Panc1 (cell line): ENCODE results near the gene TMEM50A. TPM values are rescaled to one million over a fixed set of nuclear protein-coding genes. Genes with fewer than 3 reads are reported as not detected.
"Not testable (repeated sequence)": the region's sequence is repeated elsewhere in the genome, so short reads cannot be mapped to it uniquely, and the experiment has no call there.

Source experiments
- ATAC-seq: fragments of 200-7000 bp; cut with Tn5 transposase; 2 replicates; pipeline ENCODE4 v1.9.1; 2020; ENCODE audit warnings: mild to moderate bottlenecking, moderate library complexity
- Bru-seq: library from RNA; stranded (reverse); fragments of 400-500 nt; gene quantifications from one replicate; lab custom pipeline; 2021; lab: Mats Ljungman, UMichigan
- BruChase-seq, 2 experiments: library from RNA; stranded (reverse); fragments of 400-500 nt; gene quantifications; one replicate each; lab custom pipeline; 2021; lab: Mats Ljungman, UMichigan
- BruUV-seq: library from RNA; stranded (reverse); fragments of 400-500 nt; replicated peaks from 2 replicates; lab custom pipeline; 2021; lab: Mats Ljungman, UMichigan
- CTCF ChIA-PET: fragments of 300-600 bp; sonication (Branson Sonifier 250); formaldehyde crosslinking; loops from one replicate; lab custom pipeline; 2022; ENCODE audit warnings: antibody characterized with exemption; lab: Charles Lee
- POLR2A ChIA-PET: fragments of 300-600 bp; sonication (Branson Sonifier 250); formaldehyde crosslinking; loops from one replicate; lab custom pipeline; 2022; ENCODE audit warnings: antibody characterized with exemption; lab: Charles Lee
- DNase-seq: peaks from one replicate; pipeline ENCODE4 v3.0.0-alpha.2; 2010; ENCODE audit warnings: low read depth, low spot score
- H3K27ac ChIP-seq: 2 replicates; pipeline ENCODE4 v1.5.1; 2011; ENCODE audit warnings: mild to moderate bottlenecking, low read length, inconsistent platforms
- H3K27me3 ChIP-seq: fragments of 200-500 bp; sonication (Bioruptor generic); 2 replicates; pipeline ENCODE4 v1.6.0; 2014; ENCODE audit warnings: low read length, inconsistent platforms; ENCODE audit not compliant: control insufficient read depth, insufficient read depth
- H3K36me3 ChIP-seq: fragments of 200-500 bp; sonication (Bioruptor generic); 2 replicates; pipeline ENCODE4 v1.5.1; 2014; ENCODE audit warnings: inconsistent platforms, mild to moderate bottlenecking, low read length, moderate library complexity; ENCODE audit not compliant: control insufficient read depth, insufficient read depth
- H3K4me1 ChIP-seq: 2 replicates; pipeline ENCODE4 v1.5.1; 2011; ENCODE audit warnings: inconsistent platforms, mild to moderate bottlenecking, low read length, moderate library complexity; ENCODE audit not compliant: control insufficient read depth, insufficient read depth
- H3K4me3 ChIP-seq, 2 experiments: 2 replicates each; pipeline ENCODE4 v1.5.1; 2011 to 2012; ENCODE audit warnings: low read depth in 2 of 2, low read length in 2 of 2, mild to moderate bottlenecking in 2 of 2, inconsistent platforms in 1 of 2, moderate library complexity in 1 of 2
- H3K9me3 ChIP-seq: fragments of 200-500 bp; sonication (Bioruptor generic); 2 replicates; pipeline ENCODE4 v1.5.1; 2014; ENCODE audit warnings: low read depth, mild to moderate bottlenecking, inconsistent platforms, low read length, moderate library complexity; ENCODE audit not compliant: control insufficient read depth, insufficient read depth
- CTCF ChIP-seq: fragments of 450-650 bp; IDR thresholded peaks from 2 replicates; pipeline ENCODE4 v1.5.1; 2017; ENCODE audit warnings: mild to moderate bottlenecking
- POLR2AphosphoS5 ChIP-seq: IDR thresholded peaks from 2 replicates; pipeline ENCODE4 v1.6.1; 2012; ENCODE audit warnings: mild to moderate bottlenecking, low read depth, low read length, moderate library complexity
- SIN3A ChIP-seq: IDR thresholded peaks from 2 replicates; pipeline ENCODE4 v1.6.1; 2012; ENCODE audit warnings: low read depth, mild to moderate bottlenecking, low read length, moderate library complexity, borderline replicate concordance; ENCODE audit not compliant: insufficient read depth
- TCF7L2 ChIP-seq: IDR thresholded peaks from 2 replicates; pipeline ENCODE4 v1.6.1; 2011; ENCODE audit warnings: mild to moderate bottlenecking, low read depth, low read length, inconsistent platforms
- in situ Hi-C: cut with HindIII; loops from 2 replicates; pipeline ENCODE4 v1.10.0; 2016; ENCODE audit warnings: low sequenced_read_pairs, low pct_unique_long_range_greater_than_20kb
- intact Hi-C: fragments of 100-400 bp; cut with micrococcal nuclease; formaldehyde crosslinking; loops from one replicate; pipeline ENCODE4 v1.10.0; 2022; ENCODE audit not compliant: unreplicated experiment
- long read RNA-seq: library from polyadenylated mRNA; unstranded; transcript quantifications from one replicate; pipeline ENCODE4 v2.0.0, GENCODE V29; 2021; ENCODE audit not compliant: unreplicated experiment
- polyA plus RNA-seq: library from polyadenylated mRNA; unstranded; fragments of >200 nt; gene quantifications from one replicate; pipeline ENCODE4 v1.2.1, GENCODE V29; 2012; ENCODE audit warnings: missing spikeins; ENCODE audit not compliant: insufficient read length
- total RNA-seq: library from RNA; stranded (reverse); gene quantifications from one replicate; pipeline ENCODE4 v1.2.1, GENCODE V29; 2021; ENCODE audit not compliant: unreplicated experiment

The TMEM50A gene
- total RNA-seq (124 TPM), Bru-seq, nascent RNA (percentile 83 among the genes with signal in this experiment), BruChase-seq, experiment 1, labeled RNA remaining after a 2-hour chase (percentile 79 among the genes with signal in this experiment), BruChase-seq, experiment 2, labeled RNA remaining after a 6-hour chase (percentile 91 among the genes with signal in this experiment)
- 126 TPM for polyA plus RNA-seq
- long read RNA-seq, transcript TMEM50A-206 (6 exons, 776 nt) = minor isoform, 5 of 139 reads
- long read RNA-seq, transcript TMEM50A-201 (7 exons, 2,683 nt) = major isoform, 109 of 139 reads
- long read RNA-seq, partial matches to known transcripts = 9 of 139 reads
- long read RNA-seq, other reads (novel, unspliced or antisense) = 12 of 139 reads

GRCh38 chr1:25338188-25338981, at the start of gene TMEM50A:
TMEM50A (plus strand) TSS chr1:25338334; CDS start chr1:25340487, 2,153 bp downstream.
- Histone ChIP-seq H3K36me3 (peaks cover 5% of the 10 kb centered on the region; the same call in 1 of the 2 replicates), H3K4me1 (peaks cover 2% of the 10 kb centered on the region; the same call in 1 of the 2 replicates), H3K4me3 (peak within 1 kb of the TSS; percentile 79 to 94), H3K9me3 (no peaks in the 10 kb centered on the region), H3K27ac (peak within 1 kb of the TSS; percentile 87), H3K27me3 (no peaks in the 10 kb centered on the region)
- intact Hi-C loops = no loop called here
- ChIA-PET POLR2A (interaction anchor here (0.7 kb wide), 1 partner anchor 140 kb away, joined by 3 read pairs; no protein-coding TSS in a partner anchor), CTCF (no interaction called here)
- in situ Hi-C loops = no loop called here
- TF ChIP-seq TCF7L2 = no peak
- peak; percentile 78 for TF ChIP-seq POLR2AphosphoS5
- peak; percentile 76; the same call in 1 of the 2 replicates for TF ChIP-seq SIN3A
- TF ChIP-seq CTCF = no peak
- peak; percentile 91 for ATAC-seq
- no TSS peak for BruUV-seq
- DNase-seq = no peak

- ATAC-seq, intact Hi-C loops, DNase-seq, in situ Hi-C loops, H3K36me3 ChIP-seq, BruUV-seq, POLR2A ChIA-PET, H3K27me3 ChIP-seq, H3K27ac ChIP-seq, H3K4me1 ChIP-seq, CTCF ChIA-PET, H3K9me3 ChIP-seq, H3K4me3 ChIP-seq: not testable (repeated sequence)
Measured at GRCh38 chr1:25288573-25289101, 49.5 kb upstream of the TMEM50A start.

- H3K9me3 ChIP-seq, CTCF ChIA-PET, H3K27ac ChIP-seq, in situ Hi-C loops, intact Hi-C loops, DNase-seq, H3K27me3 ChIP-seq, H3K36me3 ChIP-seq, BruUV-seq, POLR2A ChIA-PET, H3K4me1 ChIP-seq, H3K4me3 ChIP-seq: not testable (repeated sequence)
- ATAC-seq = peak; percentile 82
- peak; percentile 58 for TF ChIP-seq CTCF
Measured at GRCh38 chr1:25290043-25290442, 48.1 kb upstream of the TMEM50A start.

GRCh38 chr1:25293426-25293825, 44.7 kb upstream of the TMEM50A start:
- H3K36me3 ChIP-seq, H3K27me3 ChIP-seq, POLR2A ChIA-PET, BruUV-seq, in situ Hi-C loops, CTCF ChIA-PET, ATAC-seq, H3K4me1 ChIP-seq, DNase-seq, intact Hi-C loops, H3K4me3 ChIP-seq, H3K27ac ChIP-seq, H3K9me3 ChIP-seq: not testable (repeated sequence)
